Lung microvascular endothelial cell (primary cell): ENCODE data around the gene ADARB1. TPM values are rescaled to one million over a fixed set of nuclear protein-coding genes. Genes with fewer than 3 reads are reported as not detected.

Experiments used
- DNase-seq, 2 donors: peaks; one replicate each; pipeline versions ENCODE4 v3.0.0 to v3.0.0-alpha.2; 2010; ENCODE audit warnings: low read depth in 2 of 2
- total RNA-seq: library from RNA; depleted of rRNA; stranded (reverse); fragments of >200 nt; gene quantifications from 2 replicates; pipeline ENCODE4 v1.2.1, GENCODE V29; 2014

Gene ADARB1
- total RNA-seq, 1 donor from 2014 or later, result 23.8 TPM

DNA sequence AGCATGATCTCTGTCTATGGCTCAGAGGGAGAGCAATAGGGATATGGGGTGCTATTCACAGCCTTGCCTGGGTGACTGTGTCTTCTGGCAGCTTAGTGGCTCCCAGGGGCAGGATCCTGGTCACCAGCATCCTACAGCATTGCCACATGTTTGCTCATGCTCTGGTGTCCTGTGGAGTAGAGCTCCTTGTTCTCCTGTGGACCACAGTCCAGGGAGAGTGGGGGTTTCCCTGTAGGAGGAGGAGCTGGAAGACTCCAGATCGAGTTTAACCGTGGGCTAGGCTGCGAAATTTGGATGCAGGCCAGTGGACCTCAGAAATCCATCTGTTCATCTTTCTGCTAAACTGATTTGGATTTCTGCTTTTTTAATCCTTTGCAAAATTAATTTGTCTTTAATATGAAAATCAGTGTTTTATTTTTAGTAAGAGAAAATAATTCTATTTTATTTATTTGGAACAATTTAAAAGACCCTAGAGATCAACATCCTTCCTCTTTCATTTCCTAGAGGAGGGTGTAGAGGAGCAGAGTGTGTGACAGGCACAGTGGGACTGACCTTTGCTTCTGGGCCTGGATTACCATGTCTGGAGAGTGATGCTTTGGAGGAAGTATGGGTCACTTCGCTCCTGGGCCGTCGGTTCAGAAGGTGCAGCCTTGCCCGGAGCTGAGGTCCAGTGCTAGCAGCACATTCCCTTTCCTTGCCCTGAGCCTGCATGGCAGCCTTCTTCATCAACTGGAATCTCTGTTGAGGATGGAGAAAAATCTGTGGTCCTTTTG, 17.4 kb downstream of the ADARB1 start:
- peak in 1 of 2 donors; percentile 17 for DNase-seq

DNA sequence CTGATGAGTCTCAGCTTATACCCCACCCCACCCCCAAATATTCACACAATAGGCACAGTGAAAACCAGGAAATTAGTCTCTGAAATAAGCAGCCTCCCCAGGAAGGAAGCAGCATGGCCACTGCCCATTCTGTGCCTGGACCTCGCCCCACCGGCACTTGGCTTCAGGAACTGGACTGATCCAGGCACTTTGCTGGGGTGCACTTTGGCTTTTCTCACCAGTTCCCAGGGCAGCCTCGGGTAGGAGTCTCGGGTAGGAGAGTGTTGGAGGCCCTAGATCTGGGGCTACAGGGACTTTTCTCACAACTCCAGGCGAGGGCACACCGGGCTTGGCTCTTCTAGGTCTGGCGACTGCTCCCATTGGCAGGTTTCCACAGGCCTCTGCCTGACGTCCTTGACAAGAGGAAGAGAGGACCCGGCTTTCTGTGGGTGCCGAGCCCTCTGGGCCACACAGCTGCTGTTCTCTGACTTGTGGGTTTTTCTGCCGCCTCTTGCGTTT, 18.7 kb downstream of the ADARB1 start:
- peak; percentile 54 to 60 for DNase-seq

DNA sequence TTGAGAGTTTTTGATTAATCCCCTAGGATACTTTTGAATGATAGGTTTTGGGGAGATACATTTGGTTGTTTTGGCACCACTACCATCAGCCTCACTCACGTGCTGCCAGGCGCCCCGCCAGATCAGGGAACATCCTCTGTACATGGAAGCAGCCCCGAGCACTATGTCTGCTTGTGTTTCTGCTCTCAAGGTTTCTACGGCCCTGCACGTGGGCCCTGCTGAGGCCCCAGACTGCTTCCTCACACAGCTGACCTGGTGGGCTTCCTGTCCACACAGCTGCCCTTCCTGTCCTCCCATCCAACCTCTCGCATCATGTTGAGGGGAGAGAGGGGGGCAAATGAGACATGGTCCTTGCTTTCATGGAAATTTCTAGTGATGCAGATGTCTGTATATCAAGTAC, 20.0 kb downstream of the ADARB1 start:
- peak; percentile 64 to 74 for DNase-seq

DNA sequence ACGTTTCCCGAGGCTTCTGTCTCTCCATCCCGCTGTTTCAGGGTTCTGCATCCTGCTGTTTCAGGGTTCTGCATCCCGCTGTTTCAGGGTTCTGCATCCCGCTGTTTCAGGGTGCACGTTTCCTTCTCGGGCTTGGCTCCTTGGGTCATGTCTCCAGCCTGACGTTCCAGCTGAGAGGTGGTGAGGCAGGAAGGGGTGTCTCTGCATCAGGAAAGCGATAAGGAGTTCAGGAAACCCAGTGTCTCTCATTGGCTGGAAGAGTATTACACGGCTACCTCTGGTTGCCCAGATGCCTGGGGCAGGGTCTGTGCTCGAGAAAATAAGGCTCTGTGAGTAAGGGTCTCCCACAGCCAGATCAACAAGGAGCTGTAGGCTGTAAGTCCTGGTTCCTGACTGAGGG, 21.1 kb downstream of the ADARB1 start:
- peak in 1 of 2 donors; percentile 30 for DNase-seq

DNA sequence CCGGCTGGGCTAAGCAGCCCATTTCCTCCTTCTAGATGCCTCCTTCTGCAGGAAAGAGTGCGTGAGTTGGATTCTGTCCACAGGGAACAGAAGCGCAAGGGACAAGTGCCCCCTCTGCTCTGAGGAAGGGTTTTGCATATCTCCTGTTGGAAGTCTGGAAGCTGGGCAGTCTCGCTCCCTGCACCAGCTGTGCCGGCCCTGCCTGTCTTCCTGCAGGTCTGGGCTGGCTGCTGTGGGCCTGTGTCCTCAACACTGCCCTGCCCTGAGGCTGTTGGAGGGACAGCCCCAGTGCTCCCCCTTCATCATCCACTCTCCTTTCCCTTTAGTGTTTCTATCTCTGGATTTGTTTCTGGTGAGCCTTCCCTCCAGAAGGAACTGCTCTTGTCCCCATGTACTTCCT, 21.8 kb downstream of the ADARB1 start:
- DNase-seq, result no peak

DNA sequence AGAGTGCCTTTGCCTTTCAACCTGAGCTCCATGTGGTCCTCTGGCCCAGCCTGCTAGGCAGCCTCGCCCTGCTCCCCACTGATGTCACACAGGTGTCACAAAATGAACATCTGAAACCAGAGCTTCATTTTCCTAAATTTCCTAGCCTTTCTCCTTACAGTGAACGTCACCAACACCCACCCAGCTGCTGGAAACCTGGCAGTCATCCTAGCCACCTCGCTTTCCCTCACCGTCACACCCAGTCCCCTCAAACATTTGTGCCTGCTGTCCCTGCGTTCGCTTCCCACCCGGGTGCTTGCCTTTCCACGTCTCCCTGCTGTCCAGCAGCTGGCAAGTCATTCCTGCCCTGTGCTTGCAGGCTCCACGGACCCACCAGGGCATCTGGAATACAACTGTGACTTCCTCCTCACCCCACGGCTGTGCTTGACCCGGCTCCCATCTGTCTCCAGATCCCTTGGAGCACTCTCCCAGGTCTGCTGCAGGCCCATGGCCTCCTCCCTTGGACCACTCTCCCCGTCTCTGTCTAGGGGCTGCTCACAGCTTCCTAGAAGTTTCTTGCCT, 23.5 kb downstream of the ADARB1 start:
- DNase-seq, result no peak

DNA sequence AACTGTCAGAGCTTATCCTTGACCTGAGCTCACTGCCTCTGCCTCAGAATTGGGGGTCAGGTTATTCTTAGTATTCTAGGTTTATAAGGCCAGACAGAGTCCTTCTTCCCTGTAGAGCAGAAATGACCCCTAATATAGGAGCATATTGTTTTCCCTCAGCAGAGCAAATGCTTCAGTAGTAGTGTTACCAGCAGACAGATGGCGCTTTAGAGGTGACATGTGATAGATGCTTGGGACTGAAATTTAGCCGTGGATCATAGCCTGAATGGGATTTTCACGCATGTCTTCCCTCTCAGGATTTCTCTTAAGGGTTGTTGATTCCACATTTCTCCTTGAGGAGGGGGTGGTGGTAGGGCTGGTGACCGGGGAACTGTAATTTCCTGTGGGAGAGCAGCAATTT, 24.5 kb downstream of the ADARB1 start:
- peak; percentile 47 to 70 for DNase-seq

DNA sequence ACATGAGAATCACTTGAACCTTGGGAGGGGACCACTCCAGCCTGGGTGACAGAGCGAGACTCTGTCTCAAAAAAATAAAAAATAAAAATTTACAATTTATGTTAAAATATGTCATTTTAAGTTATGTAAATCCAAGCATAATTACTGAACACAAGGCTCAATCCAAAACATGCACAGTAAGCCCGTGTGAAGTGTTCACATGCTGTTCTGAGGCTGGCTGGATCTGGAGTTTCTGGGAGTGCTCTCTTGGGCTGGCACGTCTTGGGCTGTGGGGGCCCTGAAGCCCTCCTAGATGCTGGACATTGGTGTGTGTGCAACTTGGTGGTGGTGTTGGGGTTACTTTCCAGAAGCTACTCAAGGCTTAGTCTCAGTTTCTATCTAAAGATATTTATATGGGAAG, 25.2 kb downstream of the ADARB1 start:
- no peak for DNase-seq

DNA sequence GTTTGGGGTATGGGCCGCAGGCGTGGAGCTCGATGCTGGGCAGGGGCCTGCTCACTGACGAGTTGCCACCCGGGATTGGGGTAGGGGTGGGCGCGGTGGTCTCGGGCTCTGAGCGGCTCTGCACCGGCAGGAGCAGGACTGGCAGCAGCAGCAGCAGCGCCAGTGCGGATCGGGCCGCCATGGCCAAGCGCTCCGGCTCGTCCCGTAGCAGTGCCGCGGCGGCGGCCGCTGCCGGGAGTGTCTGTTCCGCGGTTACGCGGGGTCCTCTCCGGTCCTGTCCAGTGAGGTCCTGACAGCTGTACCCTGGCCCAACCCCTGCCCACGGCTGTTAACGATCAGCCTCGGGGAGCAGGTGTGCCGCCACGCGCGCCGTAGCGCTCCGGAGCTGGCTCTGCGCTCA, 26.5 kb downstream of the ADARB1 start:
- no peak for DNase-seq

DNA sequence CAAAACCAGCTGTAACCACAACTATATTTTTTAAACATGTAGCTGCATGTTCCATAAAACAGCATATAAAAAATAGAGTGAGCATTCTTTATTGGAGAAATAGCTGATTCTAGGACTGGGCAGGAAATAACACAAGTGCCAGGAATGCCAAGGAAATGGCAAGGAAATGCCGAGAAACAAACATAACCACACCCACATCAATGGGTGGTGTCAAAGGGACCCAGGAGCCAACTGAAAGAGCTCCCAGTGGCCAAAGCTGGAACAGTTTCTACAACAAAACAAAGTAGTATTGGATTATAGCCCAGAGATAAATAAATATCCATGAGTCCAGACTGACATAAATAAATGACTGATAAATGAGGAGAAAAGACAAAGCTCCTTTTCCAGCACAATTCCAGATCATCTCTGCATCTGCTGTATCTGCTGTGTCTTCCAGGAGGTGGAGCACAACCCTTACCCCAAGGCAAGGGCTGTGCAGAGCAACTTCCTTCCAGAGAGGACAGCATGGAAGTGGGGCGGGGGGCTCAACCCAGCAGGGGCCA, 28.1 kb downstream of the ADARB1 start:
- DNase-seq, result peak in 1 of 2 donors; percentile 67

DNA sequence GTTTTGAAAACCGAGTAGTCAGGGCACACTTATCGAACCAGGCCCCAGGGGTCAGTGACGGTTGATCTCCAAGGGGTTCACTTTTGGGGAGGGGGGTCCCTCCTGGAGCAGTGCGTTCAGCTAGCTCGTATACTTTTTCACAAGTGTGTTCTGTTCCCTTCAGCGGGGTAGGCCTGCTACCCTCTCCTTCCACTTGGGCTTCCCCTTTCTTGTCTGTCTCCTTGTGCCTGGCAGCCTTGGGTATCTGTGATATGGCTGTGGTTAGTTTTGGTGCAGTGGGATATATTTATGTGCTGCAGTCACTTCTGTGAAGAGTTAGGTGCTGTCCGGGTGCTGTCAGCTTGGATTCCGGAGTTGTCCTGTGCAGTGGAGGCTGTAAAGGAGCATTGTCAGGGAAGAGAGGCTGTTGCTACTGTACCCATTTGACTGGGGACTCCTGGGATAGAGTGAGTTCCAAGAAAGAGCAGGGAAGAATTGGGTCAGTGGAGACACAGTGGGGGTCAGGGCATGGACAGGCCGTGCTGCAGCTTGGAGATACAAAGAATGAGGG, 29.7 kb downstream of the ADARB1 start:
- DNase-seq, result no peak

DNA sequence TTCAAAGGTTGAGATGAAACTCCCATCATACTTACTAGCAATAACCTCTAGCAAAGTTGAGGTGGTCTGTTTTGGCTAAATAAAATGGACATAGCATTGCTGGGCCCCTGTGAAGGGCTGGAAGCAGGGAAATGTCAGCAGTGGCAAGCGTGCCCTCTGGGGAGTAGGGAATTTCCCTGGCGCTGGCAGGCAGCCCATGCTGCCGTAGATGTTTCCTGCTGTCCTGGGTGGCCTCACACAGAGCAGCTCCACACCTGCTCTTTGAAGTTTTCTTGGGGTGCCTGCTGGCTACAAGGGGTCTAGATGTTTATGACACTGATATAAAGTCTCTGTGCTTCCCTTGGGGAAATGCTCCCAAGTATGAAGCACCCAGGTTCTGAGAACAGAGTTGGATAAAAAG, 30.2 kb downstream of the ADARB1 start:
- DNase-seq, result peak; percentile 43 to 64

DNA sequence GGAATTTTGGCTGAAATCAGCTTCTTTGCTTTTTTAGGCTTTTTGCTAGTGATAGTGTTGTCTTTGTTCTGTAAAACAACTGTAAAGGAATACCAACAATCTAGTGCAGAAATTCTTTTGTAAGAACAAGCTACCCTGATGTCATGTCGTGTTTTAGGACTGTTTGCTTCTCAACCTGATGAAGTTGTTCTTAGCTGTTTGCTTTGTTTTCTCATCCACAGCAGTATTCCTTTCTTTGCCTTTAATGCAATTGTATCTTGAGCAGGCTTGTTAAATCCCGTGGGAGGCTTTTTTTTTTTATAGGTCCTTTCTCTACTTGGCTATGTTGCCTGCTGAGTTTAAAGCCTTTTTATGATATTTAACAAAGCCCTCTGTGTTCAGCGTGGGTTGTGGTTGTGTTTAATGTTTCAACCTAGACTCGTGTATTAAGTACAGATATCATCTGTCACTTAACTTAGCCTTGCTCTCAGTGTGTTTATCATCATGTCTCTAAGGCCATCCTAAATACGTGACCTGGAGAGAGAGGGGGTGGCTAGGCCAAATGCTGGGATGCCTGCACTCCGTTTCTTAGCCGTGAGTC, 31.6 kb downstream of the ADARB1 start:
- DNase-seq, result no peak

DNA sequence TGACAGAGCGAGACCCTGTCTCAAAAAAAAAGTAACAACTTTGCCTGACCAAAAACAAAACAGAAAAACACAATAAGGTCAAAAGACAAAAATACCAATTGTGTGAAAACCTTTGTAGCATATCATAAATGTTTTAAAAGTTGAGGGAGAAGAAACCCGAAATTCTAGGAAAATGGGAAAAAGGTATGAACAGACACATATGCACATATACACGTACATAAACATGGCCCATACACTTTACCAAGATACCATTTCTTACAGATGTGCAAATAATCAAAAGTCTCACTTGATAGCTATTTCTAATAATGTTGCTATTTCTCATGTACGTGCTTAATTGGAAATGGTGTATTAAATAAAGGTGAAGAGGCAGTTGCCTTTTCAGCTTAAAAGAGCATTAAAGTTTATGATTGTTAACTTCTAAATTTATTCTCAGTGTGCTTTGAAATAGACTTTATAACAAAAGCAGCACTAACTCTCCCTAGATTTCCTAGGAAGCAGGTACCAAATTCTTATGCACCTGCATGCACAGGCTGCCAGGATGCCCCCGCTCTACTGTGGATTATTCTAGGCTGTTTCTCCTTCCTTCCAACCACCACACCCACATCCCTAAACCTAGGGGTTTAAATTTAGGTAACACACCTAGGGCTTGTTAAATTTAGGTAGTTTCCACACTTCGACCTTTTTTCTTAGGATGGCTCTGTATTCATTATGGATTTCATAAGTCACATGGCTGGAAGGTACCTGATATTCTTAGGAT, 33.8 kb downstream of the ADARB1 start:
- no peak for DNase-seq

DNA sequence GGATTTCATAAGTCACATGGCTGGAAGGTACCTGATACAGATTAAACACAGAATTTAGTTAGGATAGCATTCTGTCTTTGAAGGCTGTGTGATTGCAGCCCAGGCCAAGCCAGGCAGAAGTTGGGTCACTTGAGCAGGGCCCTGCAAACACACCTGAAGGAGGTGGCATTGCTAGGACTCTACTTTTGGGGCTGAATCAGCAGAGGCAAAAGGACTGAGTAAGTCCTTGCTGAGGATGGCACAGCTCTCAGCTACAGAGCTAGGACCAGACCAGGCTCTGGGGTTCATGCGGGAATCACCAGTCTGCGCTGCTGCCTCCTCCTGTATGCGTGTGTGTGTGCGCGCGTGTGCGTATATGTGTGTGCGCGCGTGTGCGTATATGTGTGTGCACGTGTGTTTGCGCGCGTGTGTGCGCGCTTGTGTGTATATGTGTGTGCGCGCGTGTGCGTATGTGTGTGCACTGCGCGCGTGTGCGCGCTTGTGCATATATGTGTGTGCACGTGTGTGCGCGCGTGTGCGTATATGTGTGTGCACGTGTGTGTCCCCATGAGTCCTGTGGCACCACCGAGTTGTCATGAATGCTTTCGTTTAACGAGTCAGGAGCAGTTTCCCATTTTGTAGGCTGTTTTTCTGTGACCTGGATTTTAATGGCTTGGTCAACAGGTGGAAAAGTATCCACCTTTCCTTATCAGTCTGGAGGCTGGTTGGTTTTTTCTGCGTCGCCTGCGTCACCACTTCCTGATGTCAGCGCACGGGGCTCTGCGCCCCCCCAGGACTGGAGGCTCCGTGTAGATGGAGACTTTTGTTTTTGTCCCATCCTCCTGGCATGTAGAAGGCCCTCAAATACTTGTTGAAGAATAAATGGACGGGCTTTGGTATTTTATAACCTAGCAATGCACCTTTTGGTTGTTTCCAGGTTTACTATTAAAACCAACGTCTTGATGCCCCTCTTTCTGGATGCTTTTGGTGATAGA, 34.7 kb downstream of the ADARB1 start:
- DNase-seq, result peak in 1 of 2 donors; percentile 21

DNA sequence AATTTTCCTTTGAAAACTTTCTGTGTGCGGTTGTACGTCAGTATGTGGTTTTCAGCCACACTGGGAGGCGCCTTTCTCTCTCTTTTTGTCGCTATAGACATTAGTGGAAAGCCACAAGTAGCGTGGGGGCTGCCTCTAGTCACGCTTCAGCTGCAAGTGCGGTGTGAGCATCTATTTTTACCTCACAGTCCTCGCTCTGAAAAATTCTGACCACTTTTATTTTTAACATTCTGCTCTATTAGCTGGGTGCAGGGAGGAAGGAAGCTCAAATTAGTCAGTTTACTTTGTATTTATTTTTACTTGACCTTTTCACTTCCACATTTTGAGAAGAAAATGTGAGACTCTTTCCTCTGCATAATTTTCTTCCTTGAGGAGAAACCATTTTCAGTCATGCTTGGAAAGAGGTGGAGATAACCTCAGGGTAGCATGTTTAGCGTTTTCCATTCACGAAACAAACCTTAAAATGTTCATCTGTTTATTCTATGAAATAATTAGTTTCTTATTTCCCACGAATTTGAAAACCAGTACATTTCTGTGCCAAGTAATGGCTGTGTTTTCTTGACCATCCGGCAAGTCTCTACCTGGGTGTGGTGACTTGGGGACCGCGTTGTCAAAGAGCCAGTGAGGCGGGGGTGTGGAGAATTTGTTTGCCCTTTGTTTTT, 35.6 kb downstream of the ADARB1 start:
- peak in 1 of 2 donors; percentile 68 for DNase-seq

DNA sequence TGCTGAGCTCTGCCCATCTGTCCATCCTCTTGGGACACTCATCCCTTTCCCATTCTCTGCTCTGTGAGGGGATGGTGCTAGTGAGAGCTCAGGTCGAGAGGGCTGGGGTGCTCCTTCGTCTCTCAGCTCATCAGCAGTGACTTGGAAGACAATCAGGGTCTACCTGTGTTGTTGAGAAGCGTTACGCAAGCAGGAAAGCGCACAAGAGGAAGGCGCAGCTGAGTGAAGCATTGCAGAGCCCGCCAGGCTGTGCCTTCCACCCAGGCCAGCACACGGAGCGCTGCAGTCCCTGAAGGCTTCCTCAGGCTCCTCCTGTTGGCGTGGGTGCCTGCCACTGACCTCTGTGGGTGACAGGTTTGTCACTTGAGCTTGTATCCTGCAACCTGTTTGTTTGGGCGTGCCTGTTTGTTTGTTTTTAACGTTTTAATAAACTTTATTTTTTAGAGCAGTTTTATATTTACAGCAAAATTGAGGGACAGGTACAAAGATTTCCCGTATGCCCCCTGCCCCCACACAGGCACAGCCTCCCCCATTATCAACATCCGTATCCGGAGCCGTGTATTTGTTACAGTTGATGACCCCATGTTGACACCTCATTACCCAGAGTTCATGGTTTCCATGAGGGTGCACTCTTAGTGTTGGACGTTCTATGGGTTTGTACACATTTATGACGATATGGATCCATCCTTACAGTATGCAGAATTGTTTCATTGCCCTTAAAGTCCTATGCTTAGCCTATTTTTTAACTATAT, 36.7 kb downstream of the ADARB1 start:
- no peak for DNase-seq

DNA sequence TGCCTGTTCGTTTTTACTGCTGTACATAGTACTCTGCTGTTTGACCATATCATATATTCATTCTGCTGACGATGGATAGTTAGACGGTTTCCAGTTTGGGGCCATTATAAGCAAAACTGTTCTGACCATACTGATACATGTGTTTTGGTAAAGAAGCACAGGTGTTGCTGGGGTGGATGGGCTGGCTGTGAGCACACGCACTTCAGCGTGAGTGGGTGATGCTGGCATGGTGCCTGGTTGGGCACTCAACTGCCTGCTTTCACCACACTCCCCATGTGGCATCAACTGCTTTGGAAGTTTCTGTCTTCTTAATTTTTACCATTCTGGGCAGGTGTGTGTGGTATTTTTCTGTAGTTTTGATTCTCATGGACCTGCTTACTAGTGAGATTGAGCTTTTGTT, 37.3 kb downstream of the ADARB1 start:
- no peak for DNase-seq

DNA sequence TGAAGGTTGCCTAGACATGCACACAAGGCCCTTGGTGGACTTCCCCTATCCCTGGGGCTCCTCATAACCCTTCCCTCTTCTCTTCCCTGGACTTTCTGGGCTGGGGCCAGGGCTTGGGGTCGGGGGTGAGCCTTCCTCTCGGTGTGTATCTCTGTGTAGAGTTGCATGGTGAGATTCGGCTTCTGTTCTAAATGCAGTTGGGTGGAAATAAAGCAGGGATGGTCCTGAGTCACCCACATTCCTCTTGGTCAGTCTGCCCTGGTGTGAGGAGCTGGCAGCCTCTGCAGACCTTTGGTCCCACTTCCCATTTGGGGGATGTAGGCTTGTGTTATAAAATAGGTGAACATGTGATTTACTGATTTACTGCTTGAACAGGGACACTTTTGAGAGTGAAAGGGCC, 38.0 kb downstream of the ADARB1 start:
- no peak for DNase-seq
